SK-N-SH (cell line): ENCODE data around the gene DUSP6. TPM values are rescaled to one million over a fixed set of nuclear protein-coding genes. Genes with fewer than 3 reads are reported as not detected.

ENCODE experiments used
- CTCF ChIA-PET: fragments of 300-600, 350-600 bp; formaldehyde crosslinking; extraction: SDS; loops from one replicate; lab custom pipeline; 2021; lab: Yijun Ruan, JAX
- POLR2A ChIA-PET: fragments of 350-600 bp; sonication (Branson Sonifier 250); formaldehyde crosslinking; extraction: SDS; loops from one replicate; lab custom pipeline; 2020; ENCODE audit warnings: antibody characterized with exemption, inconsistent platforms; lab: Yijun Ruan, JAX
- DNase-seq: peaks from one replicate; pipeline ENCODE4 v3.0.0; 2012
- H2AFZ ChIP-seq: fragments of 200-600 bp; sonication (generic); 2 replicates; pipeline ENCODE4 v1.8.1; 2016; ENCODE audit warnings: antibody characterized with exemption, mild to moderate bottlenecking, low read depth
- H3F3A ChIP-seq: fragments of 200-600 bp; sonication (generic); replicated peaks from 2 replicates; pipeline ENCODE3; 2016; ENCODE audit warnings: antibody characterized with exemption, mild to moderate bottlenecking; ENCODE audit not compliant: insufficient read depth
- H3K27ac ChIP-seq, 2 experiments: fragments of 200-500 bp in 1 of 2; fragments of 200-600 bp in 1 of 2; sonication (Bioruptor generic) in 1 of 2; sonication (generic), shearing (Covaris generic) in 1 of 2; 2 replicates each; pipeline versions ENCODE4 v1.5.1 to v1.6.1; 2014 to 2016; ENCODE audit warnings: low read depth in 2 of 2, inconsistent platforms in 1 of 2, low read length in 1 of 2, mild to moderate bottlenecking in 1 of 2, mixed read lengths in 1 of 2
- H3K27me3 ChIP-seq: fragments of 200-600 bp; sonication (generic), shearing (Covaris generic); 2 replicates; pipeline ENCODE4 v1.6.1; 2016; ENCODE audit warnings: mixed run types; ENCODE audit not compliant: insufficient read depth
- H3K36me3 ChIP-seq, 2 experiments: fragments of 200-500 bp in 1 of 2; fragments of 200-600 bp in 1 of 2; sonication (Bioruptor generic) in 1 of 2; sonication (generic) in 1 of 2; replicated peaks in 1 of 2; 2 replicates each; pipeline versions ENCODE3 to v1.5.1; 2014 to 2016; ENCODE audit warnings: low read length in 1 of 2, mild to moderate bottlenecking in 1 of 2; ENCODE audit not compliant: insufficient read depth in 2 of 2, control insufficient read depth in 1 of 2
- H3K4me1 ChIP-seq, 2 experiments: fragments of 200-500 bp in 1 of 2; fragments of 200-600 bp in 1 of 2; sonication (Bioruptor generic) in 1 of 2; sonication (generic), shearing (Covaris generic) in 1 of 2; 2 replicates each; pipeline versions ENCODE4 v1.5.1 to v1.6.1; 2014 to 2016; ENCODE audit warnings: low read depth in 1 of 2, low read length in 1 of 2, mixed run types in 1 of 2; ENCODE audit not compliant: insufficient read depth in 2 of 2, control insufficient read depth in 1 of 2
- H3K4me2 ChIP-seq: fragments of 200-600 bp; sonication (generic), shearing (Covaris generic); 2 replicates; pipeline ENCODE4 v1.6.1; 2017; ENCODE audit warnings: mixed run types
- H3K4me3 ChIP-seq, 2 experiments: fragments of 200-500 bp in 1 of 2; fragments of 200-600 bp in 1 of 2; sonication (Bioruptor generic) in 1 of 2; sonication (generic), shearing (Covaris generic) in 1 of 2; 2 replicates each; pipeline versions ENCODE4 v1.5.1 to v1.8.1; 2014 to 2016; ENCODE audit warnings: low read depth in 2 of 2, inconsistent platforms in 1 of 2, low read length in 1 of 2, mild to moderate bottlenecking in 1 of 2, mixed read lengths in 1 of 2, moderate library complexity in 1 of 2
- H3K79me2 ChIP-seq: fragments of 200-600 bp; sonication (generic); 2 replicates; pipeline ENCODE4 v1.8.1; 2017; ENCODE audit warnings: mild to moderate bottlenecking; ENCODE audit not compliant: insufficient read depth
- H3K9ac ChIP-seq: fragments of 200-600 bp; sonication (generic); 2 replicates; pipeline ENCODE4 v1.6.1; 2017; ENCODE audit warnings: mixed run types
- H3K9me2 ChIP-seq: fragments of 200-600 bp; sonication (generic); 2 replicates; pipeline ENCODE4 v1.6.1; 2017; ENCODE audit warnings: mixed run types
- H3K9me3 ChIP-seq: fragments of 200-600 bp; sonication (generic); 2 replicates; pipeline ENCODE4 v1.6.1; 2017; ENCODE audit warnings: mixed run types, mild to moderate bottlenecking, moderate library complexity
- H4K20me1 ChIP-seq: fragments of 200-600 bp; sonication (generic); 2 replicates; pipeline ENCODE4 v1.6.1; 2017; ENCODE audit warnings: mild to moderate bottlenecking, mixed run types; ENCODE audit not compliant: insufficient read depth
- CHD2 ChIP-seq: fragments of 150-350 bp; IDR thresholded peaks from 2 replicates; pipeline ENCODE4 v1.6.1; 2018; ENCODE audit warnings: low read length; ENCODE audit not compliant: partially characterized antibody
- EP300 ChIP-seq, 2 experiments: IDR thresholded peaks; 2 replicates each; pipeline versions ENCODE4 v1.4.0 to v1.6.1; 2012; ENCODE audit warnings: borderline replicate concordance in 1 of 2, low read depth in 1 of 2, low read length in 1 of 2
- FOXJ3 ChIP-seq: sonication (generic); formaldehyde crosslinking; IDR thresholded peaks from 2 replicates; pipeline ENCODE4 v1.5.1; 2020; ENCODE audit warnings: mild to moderate bottlenecking, missing genetic modification reagents
- MXI1 ChIP-seq: IDR thresholded peaks from 2 replicates; pipeline ENCODE4 v1.6.1; 2012; ENCODE audit warnings: mild to moderate bottlenecking, low read depth, low read length, improper control_type of control experiment
- RAD21 ChIP-seq: IDR thresholded peaks from 2 replicates; pipeline ENCODE4 v1.6.1; 2012; ENCODE audit warnings: mild to moderate bottlenecking, low read length
- RXRA ChIP-seq: IDR thresholded peaks from 2 replicates; pipeline ENCODE4 v1.4.0; 2012; ENCODE audit warnings: low read depth, mild to moderate bottlenecking, borderline replicate concordance
- SIN3A ChIP-seq: IDR thresholded peaks from 2 replicates; pipeline ENCODE4 v1.6.1; 2012; ENCODE audit warnings: low read depth, mild to moderate bottlenecking, low read length, moderate library complexity, borderline replicate concordance
- SMC3 ChIP-seq: IDR thresholded peaks from 2 replicates; pipeline ENCODE4 v1.6.1; 2012; ENCODE audit warnings: low read depth, low read length, improper control_type of control experiment
- YY1 ChIP-seq: IDR thresholded peaks from 2 replicates; pipeline ENCODE4 v1.4.0; 2012; ENCODE audit warnings: low read depth, mild to moderate bottlenecking
- WGBS: methylation state at CpG from one replicate; pipeline ENCODE4 v1.1.6; 2017; ENCODE audit warnings: low lambda C conversion rate; 5-methylcytosine and 5-hydroxymethylcytosine counted together
- polyA plus RNA-seq, 3 experiments: library from polyadenylated mRNA; depleted of rRNA; stranded (reverse); fragments of >200 nt; gene quantifications; 2 replicates each; pipeline ENCODE4 v1.2.3, GENCODE V29; 2012
- TF ChIP-seq, protein P1 (sequence below): IDR thresholded peaks from 2 replicates; pipeline ENCODE4; 2012
- TF ChIP-seq, protein P2 (sequence below): IDR thresholded peaks from 2 replicates; pipeline ENCODE4 v1.4.0; 2012; ENCODE audit warnings: low read depth
- TF ChIP-seq, protein P3 (sequence below): fragments of 150-350 bp; IDR thresholded peaks from 2 replicates; pipeline ENCODE4 v1.6.1; 2017; ENCODE audit warnings: antibody characterized with exemption, low read length, low read depth, borderline replicate concordance
- TF ChIP-seq, protein P4 (sequence below): IDR thresholded peaks from 2 replicates; pipeline ENCODE4 v1.6.1; 2012; ENCODE audit warnings: mild to moderate bottlenecking, low read depth, low read length, moderate library complexity

The DUSP6 gene
- polyA plus RNA-seq, 1 of the 3 experiments (the other 2 are of a cell fraction), result 71.4 TPM

DNA sequence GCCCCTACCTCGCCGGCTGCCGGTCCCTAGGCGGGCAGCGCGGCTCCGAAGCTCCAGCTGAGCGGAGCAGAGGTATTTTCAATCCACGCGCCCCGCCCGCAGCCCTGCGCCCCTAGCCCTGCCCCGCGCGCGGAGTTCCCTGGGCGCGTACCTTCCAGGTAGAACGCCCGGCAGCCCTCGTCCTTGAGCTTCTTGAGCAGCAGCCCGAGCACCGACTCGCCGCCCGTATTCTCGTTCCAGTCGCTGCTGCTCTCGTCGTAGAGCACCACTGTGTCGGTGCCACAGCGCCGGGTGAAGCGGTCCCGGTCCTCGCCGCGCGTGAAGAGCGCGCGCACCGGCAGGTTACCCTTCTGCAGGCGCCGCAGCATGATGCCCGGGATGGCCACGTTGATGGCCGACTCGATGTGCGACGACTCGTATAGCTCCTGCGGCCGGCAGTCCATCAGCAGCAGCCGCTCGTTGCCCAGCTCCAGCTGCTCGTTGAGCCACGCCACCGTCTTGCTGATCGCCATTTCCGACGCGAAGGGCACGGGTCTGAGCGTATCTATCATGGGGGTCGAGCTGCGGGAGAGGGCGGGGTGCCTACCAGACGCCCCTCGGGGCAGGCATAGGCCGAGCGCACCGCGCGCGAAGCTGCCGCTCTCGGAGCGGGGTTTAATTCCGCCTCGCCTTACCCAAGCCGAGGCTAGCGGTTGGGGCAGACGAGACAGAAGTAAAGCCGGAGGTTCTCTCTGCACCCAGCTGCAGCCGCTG lies 636 bp downstream of the DUSP6 start:
- peaks cover 49% of the 10 kb centered on the region for H4K20me1 ChIP-seq
- ChIA-PET POLR2A (interaction anchor here (0.6 to 2.4 kb wide), 19 partner anchors 11 to 334 kb away, joined by 3 to 11 read pairs (median 4); no protein-coding TSS in a partner anchor), CTCF (interaction anchor here (0.7 to 2.7 kb wide), 14 partner anchors 13 to 334 kb away, joined by 3 to 14 read pairs (median 4); partner anchors contain the start of gene GALNT4)
- H3K79me2 ChIP-seq, result peaks cover 76% of the 10 kb centered on the region
- H3F3A ChIP-seq, result peaks cover 12% of the 10 kb centered on the region
- peak overlapping the region; percentile 95 for H3K9ac ChIP-seq
- peak overlapping the region; percentile 94 to 99 for H3K4me3 ChIP-seq
- H3K27ac ChIP-seq, result peak overlapping the region; percentile 98 to 99
- 4% methylated on average over 8 of the region's 87 CpGs for WGBS
- TF ChIP-seq, protein P1, sequence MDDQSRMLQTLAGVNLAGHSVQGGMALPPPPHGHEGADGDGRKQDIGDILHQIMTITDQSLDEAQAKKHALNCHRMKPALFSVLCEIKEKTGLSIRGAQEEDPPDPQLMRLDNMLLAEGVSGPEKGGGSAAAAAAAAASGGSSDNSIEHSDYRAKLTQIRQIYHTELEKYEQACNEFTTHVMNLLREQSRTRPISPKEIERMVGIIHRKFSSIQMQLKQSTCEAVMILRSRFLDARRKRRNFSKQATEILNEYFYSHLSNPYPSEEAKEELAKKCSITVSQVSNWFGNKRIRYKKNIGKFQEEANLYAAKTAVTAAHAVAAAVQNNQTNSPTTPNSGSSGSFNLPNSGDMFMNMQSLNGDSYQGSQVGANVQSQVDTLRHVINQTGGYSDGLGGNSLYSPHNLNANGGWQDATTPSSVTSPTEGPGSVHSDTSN, result no peak
- TF ChIP-seq RXRA (no peak), CHD2 (no peak), EP300 (IDR thresholded peaks at IDR 0.05; ENCODE audit: borderline replicate concordance in 1 of 2, low read depth in 1 of 2, low read length in 1 of 2) (no peak), RAD21 (no peak), SMC3 (no peak)
- TF ChIP-seq, protein P2, sequence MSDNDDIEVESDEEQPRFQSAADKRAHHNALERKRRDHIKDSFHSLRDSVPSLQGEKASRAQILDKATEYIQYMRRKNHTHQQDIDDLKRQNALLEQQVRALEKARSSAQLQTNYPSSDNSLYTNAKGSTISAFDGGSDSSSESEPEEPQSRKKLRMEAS, result peak; percentile 59; the same call in 1 of the 2 replicates
- TF ChIP-seq, protein P3, sequence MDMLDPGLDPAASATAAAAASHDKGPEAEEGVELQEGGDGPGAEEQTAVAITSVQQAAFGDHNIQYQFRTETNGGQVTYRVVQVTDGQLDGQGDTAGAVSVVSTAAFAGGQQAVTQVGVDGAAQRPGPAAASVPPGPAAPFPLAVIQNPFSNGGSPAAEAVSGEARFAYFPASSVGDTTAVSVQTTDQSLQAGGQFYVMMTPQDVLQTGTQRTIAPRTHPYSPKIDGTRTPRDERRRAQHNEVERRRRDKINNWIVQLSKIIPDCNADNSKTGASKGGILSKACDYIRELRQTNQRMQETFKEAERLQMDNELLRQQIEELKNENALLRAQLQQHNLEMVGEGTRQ, result no peak
- H2AFZ ChIP-seq, result no peak overlapping the region
- peak; percentile 69 for DNase-seq
- H3K27me3 ChIP-seq, result no peaks in the 10 kb centered on the region
- H3K4me1 ChIP-seq, result peaks cover 18 to 48% of the 10 kb centered on the region in 2 experiments; a peak in 3 of 4 replicates
- H3K36me3 ChIP-seq, result peaks cover 30 to 34% of the 10 kb centered on the region in 2 experiments
- H3K9me2 ChIP-seq, result no peaks in the 10 kb centered on the region
- peak overlapping the region; percentile 86 for H3K4me2 ChIP-seq
- H3K9me3 ChIP-seq, result no peaks in the 10 kb centered on the region

DNA sequence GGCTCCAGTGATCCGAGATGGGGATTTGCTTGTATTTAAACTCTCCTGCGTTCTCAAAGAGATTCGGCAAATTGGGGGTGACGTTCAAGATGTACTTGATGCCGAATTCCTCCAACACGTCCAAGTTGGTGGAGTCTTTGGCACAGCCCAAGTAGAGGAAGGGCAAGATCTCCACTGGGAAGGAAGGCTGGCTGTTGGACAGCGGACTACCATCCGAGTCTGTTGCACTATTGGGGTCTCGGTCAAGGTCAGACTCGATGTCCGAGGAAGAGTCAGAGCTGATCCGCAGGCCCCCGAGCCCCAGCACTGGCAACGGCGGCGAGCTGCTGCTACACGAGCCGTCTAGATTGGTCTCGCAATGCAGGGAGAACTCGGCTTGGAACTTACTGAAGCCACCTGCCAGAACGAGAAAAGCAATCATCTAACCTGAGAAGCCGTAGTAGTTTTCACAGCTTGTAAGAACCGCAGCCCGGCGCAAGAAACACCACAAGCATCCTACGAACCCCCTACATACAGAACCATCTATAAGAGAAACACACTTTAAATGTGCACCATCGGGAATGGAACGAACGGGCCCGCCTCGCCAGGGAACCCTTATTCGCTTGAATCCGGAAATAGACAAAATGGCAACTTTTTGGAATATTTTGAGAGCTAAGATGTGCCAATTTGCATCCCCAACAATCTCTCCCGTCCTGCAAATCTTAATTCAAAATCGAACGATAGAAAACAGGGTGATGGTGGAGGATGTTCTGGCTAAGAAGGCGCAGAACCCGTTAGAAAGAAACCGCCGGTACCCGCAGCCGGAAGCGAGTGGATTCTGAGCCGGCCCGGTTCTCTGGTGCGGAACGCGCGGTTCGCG lies 1.4 kb downstream of the DUSP6 start:
- 5% methylated on average over 32 of the region's 51 CpGs for WGBS
- ChIA-PET POLR2A (interaction anchor here (1.1 to 2.1 kb wide), 9 partner anchors 14 to 312 kb away, joined by 3 to 11 read pairs (median 5); no protein-coding TSS in a partner anchor), CTCF (interaction anchor here (1.3 to 2.7 kb wide), 7 partner anchors 73 to 333 kb away, joined by 3 to 14 read pairs (median 7); no protein-coding TSS in a partner anchor)
- peak overlapping the region; percentile 94 to 99 for H3K4me3 ChIP-seq
- peaks cover 11 to 49% of the 10 kb centered on the region in 2 experiments; a peak in 3 of 4 replicates for H3K4me1 ChIP-seq
- H3K27ac ChIP-seq, result peak overlapping the region; percentile 98 to 99
- H3F3A ChIP-seq, result peaks cover 17% of the 10 kb centered on the region
- no peaks in the 10 kb centered on the region for H3K27me3 ChIP-seq
- no peak overlapping the region for H2AFZ ChIP-seq
- peaks cover 67% of the 10 kb centered on the region for H3K79me2 ChIP-seq
- peak overlapping the region; percentile 95 for H3K9ac ChIP-seq
- H3K4me2 ChIP-seq, result peak overlapping the region; percentile 86
- peaks cover 30 to 34% of the 10 kb centered on the region in 2 experiments for H3K36me3 ChIP-seq
- H3K9me2 ChIP-seq, result no peaks in the 10 kb centered on the region
- no peak for DNase-seq
- no peaks in the 10 kb centered on the region for H3K9me3 ChIP-seq
- no peak for TF ChIP-seq MXI1
- TF ChIP-seq RXRA, result no peak
- peak; percentile 51; the same call in 1 of the 2 replicates for TF ChIP-seq SIN3A
- TF ChIP-seq RAD21, result no peak
- TF ChIP-seq FOXJ3 (CRISPR knock-in tag), result no peak
- TF ChIP-seq, protein P4, sequence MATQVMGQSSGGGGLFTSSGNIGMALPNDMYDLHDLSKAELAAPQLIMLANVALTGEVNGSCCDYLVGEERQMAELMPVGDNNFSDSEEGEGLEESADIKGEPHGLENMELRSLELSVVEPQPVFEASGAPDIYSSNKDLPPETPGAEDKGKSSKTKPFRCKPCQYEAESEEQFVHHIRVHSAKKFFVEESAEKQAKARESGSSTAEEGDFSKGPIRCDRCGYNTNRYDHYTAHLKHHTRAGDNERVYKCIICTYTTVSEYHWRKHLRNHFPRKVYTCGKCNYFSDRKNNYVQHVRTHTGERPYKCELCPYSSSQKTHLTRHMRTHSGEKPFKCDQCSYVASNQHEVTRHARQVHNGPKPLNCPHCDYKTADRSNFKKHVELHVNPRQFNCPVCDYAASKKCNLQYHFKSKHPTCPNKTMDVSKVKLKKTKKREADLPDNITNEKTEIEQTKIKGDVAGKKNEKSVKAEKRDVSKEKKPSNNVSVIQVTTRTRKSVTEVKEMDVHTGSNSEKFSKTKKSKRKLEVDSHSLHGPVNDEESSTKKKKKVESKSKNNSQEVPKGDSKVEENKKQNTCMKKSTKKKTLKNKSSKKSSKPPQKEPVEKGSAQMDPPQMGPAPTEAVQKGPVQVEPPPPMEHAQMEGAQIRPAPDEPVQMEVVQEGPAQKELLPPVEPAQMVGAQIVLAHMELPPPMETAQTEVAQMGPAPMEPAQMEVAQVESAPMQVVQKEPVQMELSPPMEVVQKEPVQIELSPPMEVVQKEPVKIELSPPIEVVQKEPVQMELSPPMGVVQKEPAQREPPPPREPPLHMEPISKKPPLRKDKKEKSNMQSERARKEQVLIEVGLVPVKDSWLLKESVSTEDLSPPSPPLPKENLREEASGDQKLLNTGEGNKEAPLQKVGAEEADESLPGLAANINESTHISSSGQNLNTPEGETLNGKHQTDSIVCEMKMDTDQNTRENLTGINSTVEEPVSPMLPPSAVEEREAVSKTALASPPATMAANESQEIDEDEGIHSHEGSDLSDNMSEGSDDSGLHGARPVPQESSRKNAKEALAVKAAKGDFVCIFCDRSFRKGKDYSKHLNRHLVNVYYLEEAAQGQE, result peak; percentile 84
- peak; percentile 6; the same call in 1 of the 2 replicates for TF ChIP-seq YY1
- peaks cover 49% of the 10 kb centered on the region for H4K20me1 ChIP-seq
